A549 (cell line): Measurements from ENCODE around the gene P4HA3. TPM values are rescaled to one million over a fixed set of nuclear protein-coding genes. Genes with fewer than 3 reads are reported as not detected.

Experiments used
- ATAC-seq, 2 experiments: fragments of 200-7000 bp in 1 of 2; fragments of >200 bp in 1 of 2; cut with Nextera tagmentation in 1 of 2; cut with Tn5 transposase in 1 of 2; 3 replicates each; pipeline versions ENCODE4 v1.8.0 to v1.9.1; 2018 to 2020; ENCODE audit warnings: mild to moderate bottlenecking in 1 of 2, moderate library complexity in 1 of 2
- CTCF ChIA-PET: fragments of 300-600 bp; sonication (Branson Sonifier 250); formaldehyde crosslinking; extraction: SDS; loops from one replicate; lab custom pipeline; 2021; ENCODE audit warnings: antibody characterized with exemption, inconsistent platforms; lab: Yijun Ruan, JAX
- POLR2A ChIA-PET: fragments of 350-600 bp; formaldehyde crosslinking; extraction: SDS; loops from one replicate; lab custom pipeline; 2021; ENCODE audit warnings: antibody characterized with exemption, inconsistent platforms; lab: Yijun Ruan, JAX
- DNase-seq, 2 experiments: peaks; one replicate each; pipeline versions ENCODE4 v3.0.0 to v3.0.0-alpha.2; 2011 to 2016; ENCODE audit warnings: low read depth in 1 of 2, low spot score in 1 of 2
- FAIRE-seq: peaks from 2 replicates; lab custom pipeline; 2011; peaks lifted over from hg19 to GRCh38; lab: Jason Lieb, UNC
- H3K27ac ChIP-seq, 2 experiments: fragments of >200 bp; sonication (Bioruptor Twin); formaldehyde crosslinking; 3 replicates each; pipeline ENCODE4 v1.5.1; 2016 to 2017
- H3K4me1 ChIP-seq: fragments of >200 bp; sonication (Bioruptor Twin); formaldehyde crosslinking; 3 replicates; pipeline ENCODE4 v1.6.1; 2016
- H3K4me2 ChIP-seq: fragments of >200 bp; sonication (Bioruptor Twin); formaldehyde crosslinking; 3 replicates; pipeline ENCODE4 v1.6.1; 2016
- H3K4me3 ChIP-seq: fragments of >200 bp; sonication (Bioruptor Twin); formaldehyde crosslinking; 3 replicates; pipeline ENCODE4 v1.5.1; 2016
- H3K9me3 ChIP-seq: fragments of >200 bp; sonication (Bioruptor Twin); formaldehyde crosslinking; 3 replicates; pipeline ENCODE4 v1.6.1; 2016
- ATOH8 ChIP-seq: fragments of 250-450 bp; sonication (Bioruptor Pico); IDR thresholded peaks from 2 replicates; pipeline ENCODE4 v1.5.0; 2020; ENCODE audit warnings: low read depth, mild to moderate bottlenecking, moderate library complexity
- BCL3 ChIP-seq: fragments of >200 bp; sonication (Bioruptor Twin); formaldehyde crosslinking; IDR thresholded peaks from 3 replicates; pipeline ENCODE4 v1.6.1; 2016
- CBX8 ChIP-seq: fragments of 200-600 bp; sonication (generic); IDR thresholded peaks from 2 replicates; pipeline ENCODE4 v1.6.1; 2016
- CEBPB ChIP-seq, 2 experiments: fragments of >200 bp in 1 of 2; sonication (Bioruptor Twin) in 1 of 2; formaldehyde crosslinking in 1 of 2; IDR thresholded peaks; 2 replicates each; pipeline ENCODE4 v1.6.1; 2012 to 2016
- CHD4 ChIP-seq: fragments of 200-600 bp; sonication (generic); IDR thresholded peaks from 2 replicates; pipeline ENCODE4 v1.6.1; 2016; ENCODE audit warnings: antibody characterized with exemption, mild to moderate bottlenecking, borderline replicate concordance
- CTCF ChIP-seq: fragments of >200 bp; sonication (Bioruptor Twin); formaldehyde crosslinking; IDR thresholded peaks from 3 replicates; pipeline ENCODE4 v1.5.1; 2016
- FOSB ChIP-seq: fragments of 250-450 bp; sonication (Bioruptor Pico); IDR thresholded peaks from 2 replicates; pipeline ENCODE4 v1.5.0; 2020; ENCODE audit warnings: mild to moderate bottlenecking, moderate library complexity
- HEYL ChIP-seq: fragments of 250-450 bp; sonication (Bioruptor Pico); IDR thresholded peaks from 2 replicates; pipeline ENCODE4 v1.8.0; 2021; ENCODE audit warnings: mild to moderate bottlenecking, moderate library complexity
- HMGXB4 ChIP-seq: fragments of 250-450 bp; sonication (Bioruptor Pico); IDR thresholded peaks from 2 replicates; pipeline ENCODE4 v1.5.0; 2021; ENCODE audit warnings: mild to moderate bottlenecking, moderate library complexity, borderline replicate concordance
- HOXB5 ChIP-seq: fragments of 250-450 bp; sonication (Bioruptor Pico); IDR thresholded peaks from 2 replicates; pipeline ENCODE4 v1.5.0; 2020; ENCODE audit warnings: mild to moderate bottlenecking, moderate library complexity
- JUN ChIP-seq, 2 experiments: fragments of >200 bp; sonication (Bioruptor Twin); formaldehyde crosslinking; IDR thresholded peaks; 2 replicates in 1 of 2; 3 replicates in 1 of 2; pipeline ENCODE4 v1.6.1; 2016 to 2017
- JUNB ChIP-seq: fragments of >200 bp; sonication (Bioruptor Twin); formaldehyde crosslinking; IDR thresholded peaks from 2 replicates; pipeline ENCODE4 v1.6.1; 2016
- KDM5A ChIP-seq: fragments of 200-600 bp; sonication (generic); IDR thresholded peaks from 2 replicates; pipeline ENCODE4 v1.6.1; 2016; ENCODE audit warnings: antibody characterized with exemption, mild to moderate bottlenecking
- MAZ ChIP-seq: fragments of 150-350 bp; IDR thresholded peaks from 2 replicates; pipeline ENCODE4 v1.6.1; 2014; ENCODE audit warnings: antibody characterized with exemption, low read depth, low read length, borderline replicate concordance
- MYC ChIP-seq: IDR thresholded peaks from 2 replicates; pipeline ENCODE4 v1.6.1; 2012; ENCODE audit warnings: mild to moderate bottlenecking, inconsistent platforms, low read length, improper control_type of control experiment, borderline replicate concordance
- NR3C1 ChIP-seq: fragments of >200 bp; sonication (Bioruptor Twin); formaldehyde crosslinking; IDR thresholded peaks from 3 replicates; pipeline ENCODE4 v1.6.1; 2017
- REST ChIP-seq: fragments of 200-600 bp; sonication (generic); IDR thresholded peaks from 2 replicates; pipeline ENCODE4 v1.6.1; 2016; ENCODE audit warnings: antibody characterized with exemption, mild to moderate bottlenecking, moderate library complexity
- RFX5 ChIP-seq: fragments of 450-650 bp; IDR thresholded peaks from 2 replicates; pipeline ENCODE4 v1.7.1; 2014; ENCODE audit warnings: antibody characterized with exemption, mild to moderate bottlenecking, moderate library complexity
- RNF2 ChIP-seq: fragments of 200-600 bp; sonication (generic); IDR thresholded peaks from 2 replicates; pipeline ENCODE4 v1.6.1; 2016; ENCODE audit warnings: low read depth, mild to moderate bottlenecking, antibody characterized with exemption, moderate library complexity, borderline replicate concordance
- USF2 ChIP-seq: fragments of 450-650 bp; IDR thresholded peaks from 2 replicates; pipeline ENCODE4 v1.6.1; 2014; ENCODE audit warnings: antibody characterized with exemption
- ZC3H11A ChIP-seq: fragments of 450-650 bp; IDR thresholded peaks from 2 replicates; pipeline ENCODE4 v1.6.1; 2014; ENCODE audit warnings: antibody characterized with exemption, mild to moderate bottlenecking
- ZSCAN20 ChIP-seq: fragments of 250-450 bp; sonication (Bioruptor Pico); IDR thresholded peaks from 2 replicates; pipeline ENCODE4 v1.8.0; 2022; ENCODE audit warnings: mild to moderate bottlenecking, moderate library complexity
- WGBS: methylation state at CpG from one replicate; pipeline ENCODE4 v1.1.6; 2017; ENCODE audit errors: missing lambda C conversion rate; 5-methylcytosine and 5-hydroxymethylcytosine counted together
- polyA plus RNA-seq, 4 experiments: library from polyadenylated mRNA; depleted of rRNA in 3 of 4; stranded (reverse); fragments of >200 nt; fragmentation: RNase III in 1 of 4; extraction: RNeasy Plus Mini Kit Qiagen cat#74134 plus additional on column Dnase treatment in 1 of 4; gene quantifications; 2 replicates in 3 of 4; 3 replicates in 1 of 4; pipeline ENCODE4 v1.2.3, GENCODE V29; 2011 to 2017

The P4HA3 gene
- polyA plus RNA-seq, 2 of the 4 experiments (the other 2 are of a cell fraction) = 48.1 to 50.4 TPM

- ATAC-seq (no peak), FAIRE-seq (no peak)
These were observed 73.9 kb downstream of the P4HA3 start for GRCh38 chr11:74237541-74237940.

GRCh38 chr11:74235121-74235520 lies 76.3 kb downstream of the P4HA3 start:
- FAIRE-seq (no peak), ATAC-seq (no peak), DNase-seq (no peak)
- POLR2A ChIA-PET = no interaction called here
- Histone ChIP-seq H3K4me1 (no peaks in the 10 kb centered on the region), H3K9me3 (no peaks in the 10 kb centered on the region), H3K27ac (no peak overlapping the region), H3K4me3 (no peak overlapping the region), H3K4me2 (no peak overlapping the region)
- 93% methylated on average over 4 of the region's 4 CpGs for WGBS
- no peak for TF ChIP-seq USF2
- TF ChIP-seq REST = no peak
- TF ChIP-seq HOXB5 (CRISPR knock-in tag) = no peak
- TF ChIP-seq FOSB (CRISPR knock-in tag) = no peak
- no peak for TF ChIP-seq NR3C1
- TF ChIP-seq MAZ = no peak
- no peak for TF ChIP-seq RNF2
- no peak for TF ChIP-seq ATOH8 (CRISPR knock-in tag)
- no peak for TF ChIP-seq JUN (IDR thresholded peaks at IDR 0.05)
- no peak for TF ChIP-seq JUNB
- no peak for TF ChIP-seq BCL3
- TF ChIP-seq CHD4 = no peak
- TF ChIP-seq CBX8 = no peak
- CTCF ChIA-PET = interaction anchor here (0.6 kb wide), 1 partner anchor 181 kb away, joined by 4 read pairs; no protein-coding TSS in a partner anchor

More at GRCh38 chr11:74237541-74237940, 73.9 kb downstream of the P4HA3 start:
- Histone ChIP-seq H3K4me2 (no peak overlapping the region), H3K4me1 (no peaks in the 10 kb centered on the region), H3K9me3 (no peaks in the 10 kb centered on the region), H3K4me3 (no peak overlapping the region), H3K27ac (no peak overlapping the region)
- no peak for DNase-seq
- 90% methylated on average over 2 of the region's 2 CpGs for WGBS
- POLR2A ChIA-PET = no interaction called here
- CTCF ChIA-PET = interaction anchor here (0.9 kb wide), 1 partner anchor 333 kb away, joined by 3 read pairs; no protein-coding TSS in a partner anchor
- no peak for TF ChIP-seq HOXB5 (CRISPR knock-in tag)
- no peak for TF ChIP-seq ZSCAN20 (CRISPR knock-in tag)
- no peak for TF ChIP-seq HMGXB4
- no peak for TF ChIP-seq MYC
- no peak for TF ChIP-seq CHD4
- no peak for TF ChIP-seq CBX8
- TF ChIP-seq HEYL (CRISPR knock-in tag) = no peak
- TF ChIP-seq RFX5 = no peak
- no peak for TF ChIP-seq CEBPB (IDR thresholded peaks at IDR 0.05)
- no peak for TF ChIP-seq ZC3H11A
- no peak for TF ChIP-seq CTCF
- no peak for TF ChIP-seq KDM5A
